Activated naive CD4-positive, alpha-beta T cell treated with anti-CD3 and anti-CD28 coated beads, Interleukin-2, amount 50 U/mL, for 24 hours (primary cell): ENCODE data around the gene MRPL58.
A peak's percentile ranks its signal among the peaks of the same experiment; 100 is the strongest.
"Not testable (repeated sequence)": the region's sequence is repeated elsewhere in the genome, so short reads cannot be mapped to it uniquely, and the experiment has no call there.

Source experiments
- H3K27ac Mint-ChIP-seq: one replicate; pipeline ENCODE4 v1.8.0; 2021; ENCODE audit warnings: mild to moderate bottlenecking, mixed read lengths
- H3K27me3 Mint-ChIP-seq: one replicate; pipeline ENCODE4 v1.8.0; 2021; ENCODE audit warnings: mixed read lengths
- H3K36me3 Mint-ChIP-seq: one replicate; pipeline ENCODE4 v1.8.0; 2021; ENCODE audit warnings: mixed read lengths
- H3K4me1 Mint-ChIP-seq: one replicate; pipeline ENCODE4 v1.8.0; 2021; ENCODE audit warnings: mixed read lengths
- H3K4me3 Mint-ChIP-seq: one replicate; pipeline ENCODE4 v1.8.0; 2021; ENCODE audit warnings: mild to moderate bottlenecking, mixed read lengths
- H3K9me3 Mint-ChIP-seq: one replicate; pipeline ENCODE4 v1.8.0; 2021; ENCODE audit warnings: mixed read lengths

MRPL58 gene

GRCh38 chr17:75012346-75013091, at the start of gene MRPL58:
MRPL58 (plus strand) TSS chr17:75012670; CDS start chr17:75012687, 17 bp downstream.
- Mint-ChIP-seq H3K36me3 (peaks cover 4% of the 10 kb centered on the region), H3K27me3 (no peaks in the 10 kb centered on the region), H3K9me3 (no peaks in the 10 kb centered on the region), H3K4me1 (peaks cover 36% of the 10 kb centered on the region), H3K4me3 (peak within 1 kb of the TSS; percentile 79), H3K27ac (peak within 1 kb of the TSS; percentile 95)

GRCh38 chr17:74963656-74964055, 48.8 kb upstream of the MRPL58 start:
- peaks cover 4% of the 10 kb centered on the region for H3K4me1 Mint-ChIP-seq
- H3K27ac Mint-ChIP-seq, result no peak overlapping the region
- H3K9me3 Mint-ChIP-seq, result no peaks in the 10 kb centered on the region
- H3K4me3 Mint-ChIP-seq, result no peak overlapping the region
- H3K36me3 Mint-ChIP-seq, result no peaks in the 10 kb centered on the region
- H3K27me3 Mint-ChIP-seq, result no peaks in the 10 kb centered on the region

GRCh38 chr17:74964246-74964761, 48.2 kb upstream of the MRPL58 start:
- Mint-ChIP-seq H3K27ac (no peak overlapping the region), H3K4me3 (no peak overlapping the region), H3K27me3 (no peaks in the 10 kb centered on the region), H3K4me1 (peaks cover 4% of the 10 kb centered on the region), H3K36me3 (no peaks in the 10 kb centered on the region), H3K9me3 (no peaks in the 10 kb centered on the region)

DNA sequence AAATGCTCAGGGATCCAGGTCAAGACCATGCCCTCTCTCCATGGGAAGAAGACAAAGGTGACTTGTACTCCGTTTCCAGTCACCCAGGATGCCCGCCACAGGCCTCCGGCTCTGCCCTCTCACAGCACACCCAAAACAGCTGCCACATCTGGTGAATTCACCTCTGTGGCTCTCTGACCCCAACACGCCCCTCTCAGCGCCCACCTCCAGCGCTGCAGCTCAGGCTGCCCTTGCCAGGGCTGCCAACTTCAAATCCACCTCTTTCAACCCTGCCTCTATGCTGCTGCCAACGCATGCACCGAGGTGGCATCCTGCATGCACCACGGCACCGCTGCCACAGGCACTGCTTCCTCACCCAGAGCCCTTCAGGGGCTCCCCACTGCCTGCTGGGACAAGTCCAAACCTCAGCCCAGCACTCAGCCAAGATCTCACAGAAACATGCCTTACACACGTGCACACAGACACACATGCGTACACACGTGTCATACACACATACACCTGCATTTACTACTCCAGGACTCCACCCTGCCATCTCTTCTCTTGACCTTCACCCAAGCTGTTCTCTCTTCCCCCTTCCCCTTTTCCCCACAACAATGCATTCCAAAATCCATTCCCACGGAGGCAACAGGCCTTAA, 47.4 kb upstream of the MRPL58 start:
- Mint-ChIP-seq H3K27ac (no peak overlapping the region), H3K36me3 (no peaks in the 10 kb centered on the region), H3K9me3 (no peaks in the 10 kb centered on the region), H3K27me3 (no peaks in the 10 kb centered on the region), H3K4me3 (no peak overlapping the region), H3K4me1 (peaks cover 4% of the 10 kb centered on the region)

GRCh38 chr17:74968361-74968780, 44.1 kb upstream of the MRPL58 start:
- peaks cover 9% of the 10 kb centered on the region for H3K4me1 Mint-ChIP-seq
- no peak overlapping the region for H3K27ac Mint-ChIP-seq
- no peaks in the 10 kb centered on the region for H3K36me3 Mint-ChIP-seq
- no peaks in the 10 kb centered on the region for H3K9me3 Mint-ChIP-seq
- H3K27me3 Mint-ChIP-seq, result no peaks in the 10 kb centered on the region
- H3K4me3 Mint-ChIP-seq, result no peak overlapping the region

- not testable (repeated sequence) for H3K27ac Mint-ChIP-seq, H3K4me3 Mint-ChIP-seq, H3K27me3 Mint-ChIP-seq, H3K9me3 Mint-ChIP-seq, H3K4me1 Mint-ChIP-seq, H3K36me3 Mint-ChIP-seq
Measured at GRCh38 chr17:74969501-74969900, 43.0 kb upstream of the MRPL58 start.

- Mint-ChIP-seq H3K27ac (no peak overlapping the region), H3K36me3 (no peaks in the 10 kb centered on the region), H3K4me3 (peak overlapping the region; percentile 51), H3K27me3 (no peaks in the 10 kb centered on the region), H3K9me3 (no peaks in the 10 kb centered on the region), H3K4me1 (peaks cover 9% of the 10 kb centered on the region)
Measured at GRCh38 chr17:74970395-74970794, 42.1 kb upstream of the MRPL58 start.

GRCh38 chr17:74971069-74971841, 41.2 kb upstream of the MRPL58 start:
- H3K4me3 Mint-ChIP-seq, result peak overlapping the region; percentile 55
- peaks cover 9% of the 10 kb centered on the region for H3K4me1 Mint-ChIP-seq
- H3K9me3 Mint-ChIP-seq, result no peaks in the 10 kb centered on the region
- H3K36me3 Mint-ChIP-seq, result no peaks in the 10 kb centered on the region
- H3K27ac Mint-ChIP-seq, result no peak overlapping the region
- no peaks in the 10 kb centered on the region for H3K27me3 Mint-ChIP-seq

GRCh38 chr17:74971842-74972106, 40.7 kb upstream of the MRPL58 start:
- peak overlapping the region; percentile 55 for H3K4me3 Mint-ChIP-seq
- no peaks in the 10 kb centered on the region for H3K9me3 Mint-ChIP-seq
- no peaks in the 10 kb centered on the region for H3K27me3 Mint-ChIP-seq
- peaks cover 9% of the 10 kb centered on the region for H3K4me1 Mint-ChIP-seq
- H3K36me3 Mint-ChIP-seq, result no peaks in the 10 kb centered on the region
- H3K27ac Mint-ChIP-seq, result no peak overlapping the region

DNA sequence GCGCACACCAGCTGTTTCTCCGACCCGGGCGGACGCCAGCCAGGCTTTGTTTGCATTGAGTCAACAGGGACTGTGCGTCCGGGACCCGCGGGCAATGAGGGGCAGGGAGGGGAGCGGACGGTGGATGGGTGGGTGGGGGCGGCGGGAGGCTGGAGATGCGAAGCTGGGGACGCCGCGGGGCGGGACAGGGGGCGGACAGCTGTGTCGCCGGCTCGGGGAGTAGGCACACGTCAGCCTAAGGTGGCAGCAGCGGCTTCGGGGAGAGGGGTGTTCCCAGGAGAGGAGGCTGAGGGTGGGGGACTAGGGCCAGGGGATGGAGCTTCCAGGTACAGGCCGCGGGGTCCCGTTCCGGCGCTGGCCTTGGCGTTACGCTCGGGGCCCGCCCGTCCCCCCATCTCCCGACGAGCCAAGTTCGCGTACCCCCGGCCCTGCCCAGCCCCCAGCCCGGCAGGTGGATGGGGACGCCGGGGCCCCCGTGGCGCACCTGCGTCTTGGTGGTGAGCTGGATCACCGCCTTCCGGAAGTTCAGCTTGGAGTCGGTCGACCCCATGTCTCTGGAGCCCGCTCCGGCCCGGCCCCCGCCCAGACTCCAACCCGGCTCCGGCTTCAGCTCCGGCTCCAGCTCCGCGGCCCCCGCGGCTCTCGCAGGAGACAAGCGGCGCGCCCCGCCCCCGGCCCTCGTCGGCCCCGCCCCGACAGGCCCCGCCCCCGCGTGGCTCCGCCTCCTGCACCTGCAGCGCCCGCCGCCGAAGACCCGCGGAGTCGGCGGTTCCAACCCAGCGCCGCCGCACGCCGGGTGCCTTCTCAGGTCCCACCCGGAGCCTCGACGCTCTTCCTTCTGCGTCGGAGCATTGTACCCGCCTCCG, 40.1 kb upstream of the MRPL58 start, which contains the start of gene HID1:
TSS of gene HID1 (minus strand) at position 653 of the 866 bp plus-strand sequence. CDS start at position 550, 103 bp downstream.
- no peaks in the 10 kb centered on the region for H3K27me3 Mint-ChIP-seq
- peaks cover 9% of the 10 kb centered on the region for H3K4me1 Mint-ChIP-seq
- no peaks in the 10 kb centered on the region for H3K9me3 Mint-ChIP-seq
- H3K4me3 Mint-ChIP-seq, result peak within 1 kb of the TSS; percentile 90
- no peaks in the 10 kb centered on the region for H3K36me3 Mint-ChIP-seq
- peak within 1 kb of the TSS; percentile 62 for H3K27ac Mint-ChIP-seq

DNA sequence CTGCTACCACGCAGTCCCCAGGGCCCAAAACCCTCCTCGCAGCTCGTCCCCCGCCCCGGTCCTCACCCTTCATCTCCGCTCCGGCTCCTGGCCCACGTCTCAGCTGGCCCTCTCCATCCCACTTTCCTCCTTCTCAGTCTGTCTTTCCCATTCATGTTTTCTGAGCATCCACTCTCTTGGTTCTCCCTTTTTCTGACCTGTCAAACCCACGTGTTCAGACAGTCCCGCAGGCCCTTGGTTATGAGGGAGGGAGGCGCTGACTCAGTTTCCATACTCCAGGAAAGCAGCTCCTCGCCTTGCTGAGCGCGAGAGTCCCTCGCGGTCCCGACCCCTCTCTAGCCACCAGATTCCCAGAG, 39.5 kb upstream of the MRPL58 start:
- Mint-ChIP-seq H3K27me3 (no peaks in the 10 kb centered on the region), H3K27ac (peak overlapping the region; percentile 62), H3K4me1 (peaks cover 9% of the 10 kb centered on the region), H3K4me3 (peak overlapping the region; percentile 90), H3K9me3 (no peaks in the 10 kb centered on the region), H3K36me3 (no peaks in the 10 kb centered on the region)

GRCh38 chr17:74975943-74976342, 36.5 kb upstream of the MRPL58 start:
- H3K27me3 Mint-ChIP-seq, result no peaks in the 10 kb centered on the region
- H3K4me1 Mint-ChIP-seq, result peaks cover 13% of the 10 kb centered on the region
- no peak overlapping the region for H3K4me3 Mint-ChIP-seq
- H3K9me3 Mint-ChIP-seq, result no peaks in the 10 kb centered on the region
- H3K36me3 Mint-ChIP-seq, result no peaks in the 10 kb centered on the region
- no peak overlapping the region for H3K27ac Mint-ChIP-seq

DNA sequence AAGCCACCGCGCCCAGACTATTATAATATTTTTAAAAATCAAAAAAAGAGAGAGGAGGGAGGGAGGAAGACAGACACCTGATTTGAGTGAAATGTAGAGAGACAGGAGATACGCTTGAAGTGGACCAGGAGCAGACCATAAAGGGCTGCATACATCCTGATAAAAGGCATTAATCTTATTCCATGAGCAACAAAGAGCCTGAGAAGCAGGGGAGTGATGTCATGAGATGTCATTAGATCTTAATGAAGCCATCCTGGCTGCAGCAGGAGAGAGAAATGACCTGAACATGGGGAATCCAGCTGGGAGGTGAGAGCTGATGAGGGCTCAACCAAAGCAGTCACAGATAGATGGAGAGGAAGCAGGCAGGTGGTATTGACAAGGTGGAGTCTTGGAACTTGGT, 34.7 kb upstream of the MRPL58 start:
- Mint-ChIP-seq H3K4me1 (peaks cover 19% of the 10 kb centered on the region), H3K4me3 (no peak overlapping the region), H3K27me3 (no peaks in the 10 kb centered on the region), H3K36me3 (no peaks in the 10 kb centered on the region), H3K9me3 (no peaks in the 10 kb centered on the region), H3K27ac (no peak overlapping the region)

GRCh38 chr17:74978240-74978639, 34.2 kb upstream of the MRPL58 start:
- H3K9me3 Mint-ChIP-seq, result no peaks in the 10 kb centered on the region
- H3K27me3 Mint-ChIP-seq, result no peaks in the 10 kb centered on the region
- H3K27ac Mint-ChIP-seq, result no peak overlapping the region
- no peaks in the 10 kb centered on the region for H3K36me3 Mint-ChIP-seq
- peaks cover 15% of the 10 kb centered on the region for H3K4me1 Mint-ChIP-seq
- no peak overlapping the region for H3K4me3 Mint-ChIP-seq

DNA sequence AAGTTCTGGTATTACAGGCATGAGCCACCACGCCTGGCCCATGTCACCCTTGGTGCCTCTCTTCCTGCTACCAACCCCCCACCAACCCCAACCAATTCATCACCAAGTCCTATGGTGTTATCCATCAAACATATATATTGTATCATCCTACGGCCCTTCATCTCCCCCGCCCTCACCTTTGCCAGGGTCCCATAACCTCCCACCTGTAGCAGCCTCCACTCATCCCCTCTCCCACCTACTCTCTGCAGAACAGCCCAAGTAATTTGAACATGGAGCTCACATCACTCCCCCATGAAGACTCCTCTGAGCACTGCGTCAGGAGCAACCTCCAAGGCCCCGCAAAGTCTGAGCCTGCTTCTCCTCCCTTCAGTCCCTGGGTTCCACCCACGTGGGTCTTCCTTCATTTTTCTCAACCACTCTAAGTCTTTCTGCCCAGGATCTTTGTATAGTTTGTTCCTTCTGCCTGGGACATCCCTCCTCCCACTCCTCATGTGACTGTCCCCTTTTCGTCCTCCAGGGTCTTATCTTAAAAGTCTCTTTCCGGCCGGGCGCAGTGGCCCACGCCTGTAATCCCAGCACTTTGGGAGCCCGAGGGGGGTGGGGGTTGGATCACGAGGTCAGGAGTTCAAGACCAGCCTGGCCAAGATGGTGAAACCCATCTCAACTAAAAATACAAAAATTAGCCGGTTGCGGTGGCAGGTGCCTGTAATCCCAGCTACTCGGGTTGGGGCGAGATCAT, 32.9 kb upstream of the MRPL58 start:
- Mint-ChIP-seq H3K4me1 (peaks cover 15% of the 10 kb centered on the region), H3K9me3 (no peaks in the 10 kb centered on the region), H3K27ac (no peak overlapping the region), H3K27me3 (no peaks in the 10 kb centered on the region), H3K4me3 (no peak overlapping the region), H3K36me3 (no peaks in the 10 kb centered on the region)
